ENCODE data around the gene CCSER2.

- TF ChIP-seq CTCF (IDR thresholded peaks at IDR 0.05) (no peak), POLR2A (IDR thresholded peaks at IDR 0.05) (no peak)
These were observed 34.8 kb upstream of the CCSER2 start for GRCh38 chr10:84293574-84294016.

Data from right lobe of liver (tissue), 4 donors.